Measurements from ENCODE around the gene LDLRAD4. TPM values are rescaled to one million over a fixed set of nuclear protein-coding genes. Genes with fewer than 3 reads are reported as not detected.

The LDLRAD4 gene
- total RNA-seq, 2 donors from 2014 or later, result 18.4 to 59.2 TPM

DNA sequence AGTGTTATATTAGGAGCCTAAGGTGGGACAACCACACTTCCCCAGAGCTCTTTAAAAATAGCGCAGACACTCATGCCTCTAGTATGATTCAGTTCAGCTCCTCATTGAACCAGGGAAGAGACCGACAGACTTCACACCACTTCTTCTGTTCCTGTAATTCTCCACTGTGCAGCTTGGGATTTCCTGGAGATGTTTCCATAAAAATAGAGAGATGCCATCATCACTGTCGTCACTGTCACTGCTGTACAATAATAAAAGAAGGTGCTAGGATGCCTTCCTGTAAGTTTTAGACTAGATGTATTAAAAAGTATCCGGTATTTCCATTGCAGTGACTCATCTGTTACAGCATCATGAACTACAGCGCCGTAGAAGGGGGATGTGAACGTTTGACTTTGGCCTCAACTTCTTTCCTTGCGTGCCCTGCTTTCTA, 396.9 kb downstream of the LDLRAD4 start:
- H3K9me3 Mint-ChIP-seq, result no peaks in the 10 kb centered on the region
- H3K36me3 Mint-ChIP-seq, result peaks cover 0 to 8% of the 10 kb centered on the region in 2 donors
- DNase-seq (ENCODE audit: low spot score in 2 of 2) (no peak), ATAC-seq (peak in 1 of 2 donors; percentile 13)
- peak overlapping the region in 1 of 2 donors; percentile 83 for H3K27ac Mint-ChIP-seq

DNA sequence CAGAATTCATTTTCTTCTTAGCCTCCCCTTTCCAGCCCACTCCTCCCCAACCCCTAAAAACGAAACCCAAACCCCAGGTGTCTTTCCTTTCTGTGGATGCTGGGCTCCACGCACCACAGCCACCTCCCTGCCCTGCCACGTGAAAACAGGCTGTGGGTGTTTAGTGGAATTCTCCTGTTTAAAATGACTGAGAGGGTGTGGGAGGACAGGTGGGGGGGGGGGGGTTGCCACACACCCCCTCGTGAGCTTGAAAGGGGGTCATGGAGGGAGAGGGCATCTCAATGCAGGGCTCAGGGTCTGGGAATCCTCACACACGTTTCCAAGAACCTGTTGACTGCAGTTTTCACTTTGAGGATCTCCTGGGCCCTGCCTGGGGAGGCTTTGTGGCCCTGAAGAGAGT, 397.5 kb downstream of the LDLRAD4 start:
- Mint-ChIP-seq H3K36me3 (peaks cover 0 to 8% of the 10 kb centered on the region in 2 donors), H3K27ac (peak overlapping the region; percentile 61 to 83), H3K9me3 (no peaks in the 10 kb centered on the region)
- ATAC-seq (no peak), DNase-seq (ENCODE audit: low spot score in 2 of 2) (no peak)

DNA sequence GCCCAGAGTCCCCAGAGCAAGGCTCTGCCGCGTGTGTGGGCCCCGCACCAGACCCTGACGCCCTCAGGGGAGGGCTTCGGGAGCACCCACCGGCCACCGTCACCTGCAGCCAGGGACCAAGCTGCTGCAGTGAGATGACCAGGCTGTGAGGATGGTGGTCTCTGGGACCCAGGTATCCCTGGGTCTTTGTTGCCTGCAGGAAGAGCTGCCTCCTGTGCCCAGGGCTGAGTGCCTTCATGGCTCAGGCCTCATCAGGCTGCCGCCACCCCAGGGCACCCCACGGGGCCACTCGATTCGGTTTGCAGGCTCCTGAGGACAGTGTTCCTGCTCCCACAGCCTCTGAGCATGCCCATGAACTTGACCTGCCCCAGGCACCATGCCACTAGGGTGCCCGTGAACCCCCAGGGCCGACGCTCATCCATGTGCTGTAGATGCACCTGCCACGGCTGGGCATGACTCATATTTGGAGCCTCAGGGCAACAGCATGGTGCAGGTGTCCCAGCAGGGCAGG, 398.0 kb downstream of the LDLRAD4 start:
- DNase-seq (ENCODE audit: low spot score in 2 of 2), result no peak
- Mint-ChIP-seq H3K9me3 (no peaks in the 10 kb centered on the region), H3K36me3 (peaks cover 0 to 8% of the 10 kb centered on the region in 2 donors), H3K27ac (peak overlapping the region; percentile 61 to 83)
- no peak for ATAC-seq

DNA sequence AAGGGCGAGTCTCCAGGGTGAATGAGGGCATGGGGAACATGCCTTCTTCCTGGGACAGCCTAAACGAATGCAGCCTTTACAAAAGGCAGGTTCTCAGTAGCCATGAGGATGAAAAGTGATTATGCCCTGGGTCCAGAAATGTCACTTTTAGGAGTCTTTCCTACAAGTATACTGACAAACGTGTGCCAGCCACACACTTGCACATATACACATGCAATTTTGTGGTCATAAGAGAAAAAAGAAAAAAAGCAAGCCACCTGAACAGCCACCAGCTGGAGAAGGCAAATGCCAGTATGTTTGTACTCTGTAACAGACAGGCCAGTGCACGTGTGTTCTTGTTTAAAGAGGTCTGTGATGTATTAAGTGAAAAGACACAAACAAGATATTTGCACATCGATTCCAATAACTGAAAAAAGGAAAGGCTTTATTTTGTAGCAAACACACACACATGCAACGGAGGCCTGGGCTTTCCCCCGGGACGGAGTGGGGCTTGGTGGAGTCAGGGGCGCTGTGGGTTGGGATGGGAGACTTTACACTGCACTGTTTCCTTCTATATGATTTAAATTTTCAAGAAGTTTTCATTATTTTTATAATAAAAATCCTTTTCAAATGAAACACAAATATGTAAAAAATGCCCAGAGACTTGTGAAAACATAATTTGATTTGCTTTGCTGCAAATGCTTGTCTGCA, 399.4 kb downstream of the LDLRAD4 start:
- Mint-ChIP-seq H3K36me3 (peaks cover 0 to 8% of the 10 kb centered on the region in 2 donors), H3K27ac (peak overlapping the region in 1 of 2 donors; percentile 44), H3K9me3 (no peaks in the 10 kb centered on the region)
- DNase-seq (ENCODE audit: low spot score in 2 of 2), result no peak
- no peak for ATAC-seq

DNA sequence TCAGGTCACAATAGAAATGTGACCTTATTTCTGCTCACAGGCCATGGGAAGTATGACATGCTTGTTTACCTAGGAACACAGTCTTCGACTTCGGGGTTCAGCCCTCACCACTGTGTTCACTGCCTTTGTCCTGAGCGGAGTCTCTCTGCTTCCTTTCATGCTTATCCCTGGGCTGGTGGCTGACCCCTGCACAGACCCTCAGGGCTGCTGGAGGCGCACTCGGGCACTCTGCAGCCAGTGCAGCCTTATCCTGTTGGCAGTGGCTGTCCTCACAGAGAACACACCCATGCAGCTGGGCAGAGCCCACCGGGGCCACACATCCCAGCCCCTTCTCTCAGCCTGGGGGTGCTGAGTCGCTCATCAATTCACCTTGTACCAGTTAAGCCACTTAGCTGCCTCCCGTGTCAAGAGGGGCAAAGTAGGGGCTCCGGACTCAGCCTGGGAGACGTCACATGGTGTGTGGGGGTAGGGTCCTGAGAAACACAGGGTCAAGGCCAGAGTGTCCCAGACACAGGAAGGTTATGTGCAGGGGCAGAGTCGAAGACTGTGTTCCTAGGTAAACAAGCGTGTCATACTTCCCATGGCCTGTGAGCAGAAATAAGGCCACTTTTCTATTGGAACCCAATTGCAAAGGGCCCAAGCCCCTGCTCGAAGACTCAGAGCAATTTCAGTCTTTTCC, 400.3 kb downstream of the LDLRAD4 start:
- Mint-ChIP-seq H3K9me3 (no peaks in the 10 kb centered on the region), H3K27ac (no peak overlapping the region), H3K36me3 (peaks cover 0 to 8% of the 10 kb centered on the region in 2 donors)
- no peak for ATAC-seq
- DNase-seq (ENCODE audit: low spot score in 2 of 2), result peak in 1 of 2 donors; percentile 45

GRCh38 chr18:13619505-13620205, 401.1 kb downstream of the LDLRAD4 start:
- ATAC-seq, result no peak
- DNase-seq (ENCODE audit: low spot score in 2 of 2), result no peak
- H3K36me3 Mint-ChIP-seq, result peaks cover 0 to 5% of the 10 kb centered on the region in 2 donors
- H3K27ac Mint-ChIP-seq, result no peak overlapping the region
- H3K9me3 Mint-ChIP-seq, result no peaks in the 10 kb centered on the region

DNA sequence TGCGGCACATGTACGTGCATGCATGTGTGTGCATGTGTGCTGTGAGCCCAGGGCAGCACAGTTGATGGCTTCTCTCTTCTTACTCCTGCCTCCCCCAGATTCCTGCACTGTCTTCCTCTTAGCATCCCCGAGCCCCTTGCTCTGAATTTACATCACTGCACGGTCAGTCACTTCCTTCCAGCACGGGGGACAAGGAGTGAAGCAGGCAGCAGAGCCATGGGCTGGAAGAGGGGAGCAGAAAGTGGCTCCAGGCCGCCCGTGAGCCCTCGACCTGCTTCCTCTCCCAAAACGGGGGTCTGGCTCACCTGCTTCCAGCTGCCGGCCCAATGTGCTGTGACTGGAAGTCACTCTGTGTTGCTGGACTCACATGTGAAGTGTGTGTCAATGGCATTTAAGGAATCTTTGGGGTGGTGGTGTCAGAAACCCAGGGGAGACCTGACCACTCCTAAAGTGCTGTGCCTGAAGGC, 401.7 kb downstream of the LDLRAD4 start:
- no peak for ATAC-seq
- H3K9me3 Mint-ChIP-seq, result no peaks in the 10 kb centered on the region
- DNase-seq (ENCODE audit: low spot score in 2 of 2), result no peak
- H3K27ac Mint-ChIP-seq, result peak overlapping the region in 1 of 2 donors; percentile 77
- no peaks in the 10 kb centered on the region for H3K36me3 Mint-ChIP-seq

GRCh38 chr18:13620818-13621445, 402.4 kb downstream of the LDLRAD4 start:
- DNase-seq (ENCODE audit: low spot score in 2 of 2), result peak in 1 of 2 donors; percentile 39
- Mint-ChIP-seq H3K27ac (no peak overlapping the region), H3K36me3 (no peaks in the 10 kb centered on the region), H3K9me3 (no peaks in the 10 kb centered on the region)
- no peak for ATAC-seq

DNA sequence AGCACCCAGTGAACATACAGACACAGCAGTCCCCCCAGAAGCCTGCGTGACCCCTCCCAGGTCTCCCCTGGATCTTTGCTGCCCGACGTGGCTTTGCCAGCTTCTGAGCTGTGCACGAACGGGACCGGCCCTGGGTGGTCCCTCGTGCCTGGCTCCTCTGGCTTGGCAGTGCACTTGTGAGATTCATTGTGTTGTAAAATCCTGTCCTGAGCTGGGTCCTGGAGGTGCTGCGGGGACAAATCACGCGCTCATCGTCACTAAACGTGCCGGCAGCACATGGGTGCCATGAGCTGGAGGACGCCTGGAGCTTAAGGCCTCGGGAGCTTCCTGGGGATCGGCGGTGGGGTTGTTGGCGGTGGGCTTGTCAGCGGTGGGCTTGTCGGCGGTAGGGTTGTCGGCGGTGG, 402.9 kb downstream of the LDLRAD4 start:
- no peaks in the 10 kb centered on the region for H3K9me3 Mint-ChIP-seq
- ATAC-seq (no peak), DNase-seq (ENCODE audit: low spot score in 2 of 2) (no peak)
- no peak overlapping the region for H3K27ac Mint-ChIP-seq
- no peaks in the 10 kb centered on the region for H3K36me3 Mint-ChIP-seq

GRCh38 chr18:13621886-13622619, 403.5 kb downstream of the LDLRAD4 start:
- ATAC-seq, result no peak
- H3K36me3 Mint-ChIP-seq, result no peaks in the 10 kb centered on the region

DNA sequence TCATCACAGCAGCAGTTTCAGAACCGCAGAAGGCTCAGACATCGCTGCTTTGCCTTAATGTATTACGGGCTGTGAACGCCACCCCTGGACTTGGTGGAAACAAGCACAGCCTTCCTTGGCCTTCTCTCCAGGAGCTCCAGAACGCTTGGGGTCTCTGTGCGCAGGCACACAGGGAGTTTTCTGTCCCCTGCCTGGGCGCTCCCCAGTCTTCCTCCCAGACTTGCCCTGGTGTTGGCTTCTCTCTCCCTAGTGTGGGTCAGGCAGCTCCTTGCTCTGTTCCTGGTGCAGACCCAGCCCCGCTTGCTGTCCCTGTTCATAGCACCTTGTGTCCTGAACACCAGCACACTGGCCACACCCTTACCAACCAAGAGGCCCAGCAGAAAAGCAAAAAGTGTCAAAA, 404.2 kb downstream of the LDLRAD4 start:
- no peak for ATAC-seq
- H3K9me3 Mint-ChIP-seq, result no peaks in the 10 kb centered on the region

More at GRCh38 chr18:13621886-13622619, 403.5 kb downstream of the LDLRAD4 start:
- no peaks in the 10 kb centered on the region for H3K9me3 Mint-ChIP-seq
- no peak overlapping the region for H3K27ac Mint-ChIP-seq
- DNase-seq (ENCODE audit: low spot score in 2 of 2), result peak in 1 of 2 donors; percentile 51

DNA sequence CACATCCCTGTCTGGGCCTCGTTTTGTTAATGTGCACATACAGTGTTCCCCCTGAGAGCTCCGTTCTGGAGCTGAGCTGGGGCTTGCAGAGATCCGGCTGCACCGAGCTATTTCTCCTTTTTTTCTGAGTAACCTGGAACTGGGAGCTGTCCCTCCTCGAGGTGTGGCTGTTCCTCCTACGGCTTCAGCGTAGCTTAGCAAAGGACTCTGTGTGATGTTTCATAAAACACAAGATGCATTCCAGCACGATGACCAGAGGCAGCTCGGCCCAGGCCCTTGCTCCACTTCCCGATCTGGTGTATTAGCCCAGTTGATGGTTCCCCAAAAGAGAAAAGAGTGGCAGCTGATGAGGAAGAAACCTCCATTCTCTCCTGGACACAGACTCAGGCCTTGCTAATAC, 404.8 kb downstream of the LDLRAD4 start:
- ATAC-seq, result no peak
- no peaks in the 10 kb centered on the region for H3K36me3 Mint-ChIP-seq
- H3K27ac Mint-ChIP-seq, result peak overlapping the region in 1 of 2 donors; percentile 43

More for the DNA sequence above, 404.2 kb downstream of the LDLRAD4 start:
- Mint-ChIP-seq H3K27ac (peak overlapping the region; percentile 43 to 44), H3K36me3 (no peaks in the 10 kb centered on the region)
- no peak for DNase-seq (ENCODE audit: low spot score in 2 of 2)

DNA sequence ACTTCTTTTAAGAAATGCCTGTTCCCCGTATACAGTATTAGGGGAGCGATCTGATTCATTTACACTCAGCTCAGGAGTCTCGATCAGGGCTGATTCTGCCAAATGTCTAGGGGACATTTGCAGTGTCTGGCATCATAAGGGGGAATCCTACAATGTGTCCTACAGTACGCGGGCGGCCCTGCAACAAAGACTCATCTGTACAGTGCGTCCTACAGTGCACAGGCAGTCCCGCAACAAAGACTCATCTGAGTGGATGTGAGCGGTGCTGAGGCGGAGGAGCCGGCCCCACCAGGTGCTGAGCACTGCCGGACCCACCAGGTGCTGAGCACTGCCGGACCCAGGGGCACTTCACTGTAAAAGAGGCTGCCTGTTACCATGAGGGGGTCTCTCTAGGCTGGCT, 405.3 kb downstream of the LDLRAD4 start:
- DNase-seq (ENCODE audit: low spot score in 2 of 2), result no peak
- Mint-ChIP-seq H3K36me3 (no peaks in the 10 kb centered on the region), H3K9me3 (no peaks in the 10 kb centered on the region), H3K27ac (no peak overlapping the region)
- no peak for ATAC-seq

More for the DNA sequence above, 404.8 kb downstream of the LDLRAD4 start:
- no peak for DNase-seq (ENCODE audit: low spot score in 2 of 2)
- H3K9me3 Mint-ChIP-seq, result no peaks in the 10 kb centered on the region

DNA sequence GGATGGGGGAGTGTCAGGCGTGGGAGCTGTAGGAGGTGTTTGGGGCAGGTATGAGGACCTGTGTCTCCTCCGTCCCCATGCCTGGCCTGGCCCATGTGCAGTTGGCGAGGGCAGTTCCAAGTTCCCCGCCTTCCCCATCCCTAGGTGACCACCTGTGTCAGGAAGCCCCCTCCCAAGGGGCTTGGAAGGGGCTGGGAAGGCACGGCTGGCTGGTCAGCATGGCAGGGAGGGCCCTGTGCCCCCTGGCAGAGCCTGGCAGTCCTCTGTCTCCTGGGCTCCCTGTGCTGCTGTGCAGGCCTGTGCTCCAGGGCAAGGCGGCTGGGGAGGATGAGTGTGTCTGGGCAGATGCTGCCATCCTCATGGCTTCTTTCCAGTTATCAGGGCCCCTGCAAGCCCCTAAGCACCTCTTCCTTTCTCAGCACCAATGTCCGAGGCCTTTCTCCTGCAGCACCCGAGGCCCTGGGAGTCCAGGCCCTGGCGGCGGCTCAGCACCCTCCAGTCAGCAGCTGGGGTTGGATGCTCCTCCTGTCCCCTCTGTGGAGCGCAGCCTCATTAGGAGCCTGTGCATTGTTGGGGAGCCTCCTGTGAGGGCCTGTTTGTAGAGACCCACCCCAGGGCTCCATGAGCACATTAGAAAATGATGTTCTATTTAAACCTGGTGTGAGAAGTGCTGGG, 406.1 kb downstream of the LDLRAD4 start:
- DNase-seq (ENCODE audit: low spot score in 2 of 2), result no peak
- Mint-ChIP-seq H3K36me3 (no peaks in the 10 kb centered on the region), H3K9me3 (no peaks in the 10 kb centered on the region), H3K27ac (no peak overlapping the region)
- no peak for ATAC-seq

DNA sequence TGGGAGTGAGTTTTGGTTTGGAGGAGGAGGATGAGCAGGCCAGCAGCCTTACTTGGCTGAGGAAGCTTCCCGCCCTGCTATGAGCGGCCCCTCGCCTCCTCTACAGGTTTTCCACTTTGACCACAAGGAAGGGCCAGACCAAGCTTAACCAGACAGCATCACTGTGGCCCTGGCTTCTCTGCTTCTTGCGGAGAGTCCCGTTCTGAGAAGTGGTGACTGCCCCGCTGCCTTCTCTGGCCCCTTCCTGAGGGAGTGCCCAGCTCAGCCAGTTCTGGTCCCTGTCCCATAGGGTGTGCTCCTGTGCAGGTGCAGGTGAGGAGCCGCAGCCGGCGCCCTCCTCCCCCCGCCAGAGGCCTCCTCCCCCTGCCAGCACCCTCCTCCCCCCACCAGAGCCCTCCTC, 406.8 kb downstream of the LDLRAD4 start:
- H3K9me3 Mint-ChIP-seq, result no peaks in the 10 kb centered on the region
- ATAC-seq, result no peak
- H3K36me3 Mint-ChIP-seq, result no peaks in the 10 kb centered on the region
- no peak overlapping the region for H3K27ac Mint-ChIP-seq
- DNase-seq (ENCODE audit: low spot score in 2 of 2), result no peak
